H1 (cell line): ENCODE results near the gene ARHGEF19. TPM values are rescaled to one million over a fixed set of nuclear protein-coding genes. Genes with fewer than 3 reads are reported as not detected.

Experiments
- CTCF ChIA-PET: fragments of 300-600 bp; sonication (Branson Sonifier 250); formaldehyde crosslinking; loops from one replicate; lab custom pipeline; 2021; ENCODE audit not compliant: partially characterized antibody; lab: Charles Lee
- POLR2A ChIA-PET: fragments of 300-600 bp; sonication (Branson Sonifier 250); formaldehyde crosslinking; loops from one replicate; lab custom pipeline; 2021; ENCODE audit warnings: inconsistent platforms; ENCODE audit not compliant: partially characterized antibody; lab: Charles Lee
- DNase-seq, 2 experiments: peaks; one replicate each; pipeline versions ENCODE4 v3.0.0 to v3.0.0-alpha.2; 2010 to 2022; ENCODE audit warnings: low spot score in 2 of 2, low read depth in 1 of 2, mixed read lengths in 1 of 2
- FAIRE-seq: peaks from 2 replicates; lab custom pipeline; 2011; peaks lifted over from hg19 to GRCh38; lab: Jason Lieb, UNC
- H2AFZ ChIP-seq: 2 replicates; pipeline ENCODE4 v1.8.1; 2012; ENCODE audit warnings: low read length, inconsistent platforms
- H2AK5ac ChIP-seq: 2 replicates; pipeline ENCODE4 v1.6.1; 2013; ENCODE audit warnings: low read depth, low read length
- H2BK120ac ChIP-seq: replicated peaks from 2 replicates; pipeline ENCODE3; 2013; ENCODE audit warnings: low read depth, low read length, inconsistent platforms
- H2BK12ac ChIP-seq: 2 replicates; pipeline ENCODE4 v1.6.1; 2013; ENCODE audit warnings: low read depth, low read length
- H2BK15ac ChIP-seq: 2 replicates; pipeline ENCODE4 v1.6.1; 2013; ENCODE audit warnings: low read length
- H2BK20ac ChIP-seq: 2 replicates; pipeline ENCODE4 v1.6.1; 2013; ENCODE audit warnings: low read length
- H2BK5ac ChIP-seq: 2 replicates; pipeline ENCODE4 v1.6.1; 2013; ENCODE audit warnings: low read depth, low read length
- H3K14ac ChIP-seq: 2 replicates; pipeline ENCODE4 v1.6.1; 2013; ENCODE audit warnings: inconsistent platforms; ENCODE audit not compliant: insufficient read length
- H3K18ac ChIP-seq: 2 replicates; pipeline ENCODE4 v1.6.1; 2013; ENCODE audit warnings: low read length; ENCODE audit errors: extremely low read depth
- H3K23ac ChIP-seq: 2 replicates; pipeline ENCODE4 v1.6.1; 2013; ENCODE audit warnings: inconsistent platforms; ENCODE audit not compliant: insufficient read length
- H3K23me2 ChIP-seq: 2 replicates; pipeline ENCODE4 v1.6.1; 2013; ENCODE audit warnings: low read depth, low read length
- H3K27ac ChIP-seq: 2 replicates; pipeline ENCODE4 v1.6.1; 2011; ENCODE audit warnings: low read depth, low read length, inconsistent platforms
- H3K27me3 ChIP-seq, 4 experiments: replicated peaks in 1 of 4; 1 replicate in 1 of 4; 2 replicates in 3 of 4; pipeline versions ENCODE4 v1.6.1 to v1.8.1; 2011 to 2013; ENCODE audit warnings: low read length in 3 of 4, mild to moderate bottlenecking in 3 of 4, inconsistent platforms in 2 of 4, mixed read lengths in 2 of 4, moderate library complexity in 1 of 4; ENCODE audit not compliant: control insufficient read depth in 3 of 4, insufficient read depth in 3 of 4; ENCODE audit errors: extremely low read depth in 1 of 4
- H3K36me3 ChIP-seq, 4 experiments: 2 replicates each; pipeline versions ENCODE4 v1.6.1 to v1.8.1; 2011 to 2013; ENCODE audit warnings: mild to moderate bottlenecking in 4 of 4, low read length in 3 of 4, moderate library complexity in 2 of 4, control low read depth in 1 of 4, inconsistent platforms in 1 of 4; ENCODE audit not compliant: insufficient read depth in 4 of 4, control insufficient read depth in 2 of 4
- H3K4ac ChIP-seq: replicated peaks from 2 replicates; pipeline ENCODE3; 2013; ENCODE audit warnings: low read length, low read depth, mixed read lengths, inconsistent platforms; ENCODE audit not compliant: insufficient read length
- H3K4me1 ChIP-seq, 4 experiments: replicated peaks in 1 of 4; 1 replicate in 1 of 4; 2 replicates in 3 of 4; pipeline versions ENCODE4 v1.6.1 to v1.8.1; 2011 to 2013; ENCODE audit warnings: low read length in 3 of 4, inconsistent platforms in 2 of 4, mixed read lengths in 1 of 4; ENCODE audit not compliant: insufficient read depth in 4 of 4, control insufficient read depth in 3 of 4
- H3K4me2 ChIP-seq, 2 experiments: 2 replicates each; pipeline versions ENCODE4 v1.6.1 to v1.8.1; 2011 to 2013; ENCODE audit warnings: low read depth in 2 of 2, low read length in 2 of 2, control low read depth in 1 of 2, inconsistent platforms in 1 of 2, mild to moderate bottlenecking in 1 of 2; ENCODE audit not compliant: insufficient read depth in 1 of 2
- H3K4me3 ChIP-seq, 4 experiments: fragments of 200-600, 300-600 bp in 1 of 4; sonication (generic), shearing (Covaris generic), sonication (Bioruptor Twin) in 1 of 4; 2 replicates each; pipeline versions ENCODE4 v1.5.1 to v1.8.1; 2011 to 2016; ENCODE audit warnings: low read length in 4 of 4, low read depth in 3 of 4, control low read depth in 2 of 4, inconsistent platforms in 2 of 4, mild to moderate bottlenecking in 2 of 4, mixed read lengths in 1 of 4, moderate library complexity in 1 of 4; ENCODE audit not compliant: insufficient read depth in 2 of 4; ENCODE audit errors: extremely low read depth in 1 of 4
- H3K56ac ChIP-seq: replicated peaks from 2 replicates; pipeline ENCODE3; 2013; ENCODE audit warnings: low read depth, mild to moderate bottlenecking, mixed read lengths, low read length, inconsistent platforms; ENCODE audit not compliant: insufficient read length
- H3K79me1 ChIP-seq: 2 replicates; pipeline ENCODE4 v1.6.1; 2013; ENCODE audit warnings: low read depth, low read length, control low read depth
- H3K79me2 ChIP-seq, 2 experiments: 2 replicates each; pipeline versions ENCODE4 v1.6.1 to v1.8.1; 2012 to 2013; ENCODE audit warnings: low read length in 2 of 2, mild to moderate bottlenecking in 2 of 2, inconsistent platforms in 1 of 2; ENCODE audit not compliant: insufficient read depth in 2 of 2, control insufficient read depth in 1 of 2
- H3K9ac ChIP-seq, 4 experiments: replicated peaks in 1 of 4; 1 replicate in 1 of 4; 2 replicates in 3 of 4; pipeline versions ENCODE4 v1.6.1 to v1.8.1; 2011 to 2013; ENCODE audit warnings: low read depth in 3 of 4, low read length in 3 of 4, control low read depth in 2 of 4, mild to moderate bottlenecking in 2 of 4, moderate library complexity in 2 of 4, inconsistent platforms in 1 of 4; ENCODE audit errors: extremely low read depth in 1 of 4
- H3K9me3 ChIP-seq, 2 experiments: 2 replicates each; pipeline versions ENCODE4 v1.6.1 to v1.8.1; 2012 to 2013; ENCODE audit warnings: mild to moderate bottlenecking in 2 of 2, moderate library complexity in 2 of 2, control low read depth in 1 of 2, inconsistent platforms in 1 of 2, low read depth in 1 of 2, low read length in 1 of 2, mixed read lengths in 1 of 2; ENCODE audit not compliant: insufficient read depth in 2 of 2
- H4K20me1 ChIP-seq, 2 experiments: replicated peaks in 1 of 2; 2 replicates each; pipeline versions ENCODE3 to v1.8.1; 2011 to 2013; ENCODE audit warnings: inconsistent platforms in 2 of 2, low read length in 2 of 2, mild to moderate bottlenecking in 1 of 2; ENCODE audit not compliant: insufficient read depth in 2 of 2, control insufficient read depth in 1 of 2
- H4K5ac ChIP-seq: 2 replicates; pipeline ENCODE4 v1.6.1; 2013; ENCODE audit warnings: low read length, low read depth, mixed read lengths, inconsistent platforms; ENCODE audit not compliant: insufficient read length
- H4K8ac ChIP-seq: 2 replicates; pipeline ENCODE4 v1.8.0; 2013; ENCODE audit warnings: mild to moderate bottlenecking, moderate library complexity, low read length, inconsistent platforms; ENCODE audit not compliant: insufficient read depth; ENCODE audit errors: extremely low read depth
- H4K91ac ChIP-seq: replicated peaks from 2 replicates; pipeline ENCODE3; 2013; ENCODE audit warnings: low read length, mixed read lengths, inconsistent platforms; ENCODE audit not compliant: insufficient read length
- CREB1 ChIP-seq: IDR thresholded peaks from 2 replicates; pipeline ENCODE4 v1.6.1; 2012; ENCODE audit warnings: inconsistent platforms
- E2F6 ChIP-seq: IDR thresholded peaks from 2 replicates; pipeline ENCODE4 v1.6.1; 2012; ENCODE audit warnings: inconsistent platforms
- KDM1A ChIP-seq: fragments of 200-600, 300-600 bp; sonication (generic); IDR thresholded peaks from 2 replicates; pipeline ENCODE4 v1.7.1; 2016; ENCODE audit warnings: mild to moderate bottlenecking, low read length, borderline replicate concordance
- NRF1 ChIP-seq: IDR thresholded peaks from 2 replicates; pipeline ENCODE4 v1.6.1; 2011; ENCODE audit warnings: mild to moderate bottlenecking, low read depth, low read length, improper control_type of control experiment
- TCF12 ChIP-seq: IDR thresholded peaks from 2 replicates; pipeline ENCODE4 v1.6.1; 2011; ENCODE audit warnings: low read depth, mild to moderate bottlenecking, low read length
- WGBS, 2 experiments: shearing (Covaris generic) in 1 of 2; methylation state at CpG; one replicate each; pipeline versions ENCODE4 v1.1.6 to v1.1.7; 2013 to 2015; ENCODE audit warnings: low lambda C conversion rate in 2 of 2, mixed read lengths in 2 of 2, inconsistent platforms in 1 of 2, low coverage in 1 of 2, missing lambda C conversion rate in 1 of 2; ENCODE audit not compliant: insufficient replicate concordance in 2 of 2, insufficient coverage in 1 of 2, insufficient read length in 1 of 2; ENCODE audit errors: extremely low coverage in 1 of 2, missing lambda C conversion rate in 1 of 2; 5-methylcytosine and 5-hydroxymethylcytosine counted together
- polyA plus RNA-seq, 7 experiments: library from polyadenylated mRNA; depleted of rRNA in 3 of 7; stranded (reverse) in 5 of 7; unstranded in 2 of 7; fragments of >200 nt in 5 of 7; fragments of 200-250 nt in 2 of 7; gene quantifications; 1 replicate in 5 of 7; 2 replicates in 1 of 7; 4 replicates in 1 of 7; pipeline versions ENCODE4 v1.2.1 to v1.2.3, GENCODE V29; 2011 to 2013; ENCODE audit warnings: missing spikeins in 2 of 7, mixed read lengths in 2 of 7
- total RNA-seq: library from RNA; stranded (reverse); fragmentation: NEBNext Ultra II Directional; extraction: Animal tissue kit (Norgen Biotek cat#: 25700); gene quantifications from 2 replicates; pipeline ENCODE4 v1.2.1, GENCODE V29; 2021

The ARHGEF19 gene
- total and polyA plus RNA-seq, 2 of the 8 experiments (the other 6 are each of a cell fraction or from before 2014, with no cell fraction given), result 47.5 to 56.4 TPM

DNA sequence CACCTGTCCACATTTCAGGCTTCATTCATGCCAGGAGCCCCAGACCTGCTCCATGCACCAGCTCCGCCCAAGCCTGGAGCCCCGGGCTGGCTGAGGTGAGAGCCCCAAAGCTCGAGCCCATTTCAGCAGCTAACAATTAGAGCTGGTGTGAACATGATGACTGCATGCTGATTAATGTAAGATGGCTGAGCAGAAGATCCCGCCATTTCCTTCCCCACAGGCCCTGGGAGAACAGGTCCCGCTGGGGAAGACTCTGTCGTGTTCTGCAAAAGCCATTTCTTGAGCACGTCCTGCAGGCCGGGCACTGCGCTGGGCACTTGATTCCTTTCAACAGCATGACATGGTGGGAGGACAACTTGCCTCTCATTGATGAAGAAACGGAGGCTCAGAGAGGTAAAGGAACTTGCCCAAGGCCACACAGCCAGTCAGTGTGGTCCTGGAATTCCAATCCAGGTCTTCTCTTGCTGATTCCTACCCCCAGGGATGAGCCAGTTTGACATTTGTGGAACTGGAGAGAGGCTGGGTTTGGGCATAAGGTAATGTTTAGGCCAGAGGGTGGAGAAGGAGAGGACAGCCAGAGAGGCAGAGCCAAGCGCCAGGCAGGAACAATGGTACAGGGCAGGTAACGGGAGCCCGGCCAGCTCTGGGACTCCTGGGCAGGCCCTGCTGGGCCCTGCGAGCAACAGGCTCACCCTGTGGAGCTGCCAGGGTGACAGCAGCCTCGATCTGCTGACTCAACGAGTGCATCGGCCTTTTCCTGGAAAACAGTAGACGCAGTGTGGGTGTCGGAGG is 28.5 kb downstream of the ARHGEF19 start:
- Histone ChIP-seq H2AFZ (no peak overlapping the region), H3K56ac (no peak overlapping the region), H2BK120ac (no peak overlapping the region), H3K4me2 (no peak overlapping the region), H3K9me3 (no peaks in the 10 kb centered on the region), H3K79me1 (no peaks in the 10 kb centered on the region), H3K27me3 (no peaks in the 10 kb centered on the region; a peak in 1 of 7 replicates), H4K5ac (no peak overlapping the region), H4K20me1 (no peaks in the 10 kb centered on the region), H3K14ac (no peak overlapping the region), H3K79me2 (no peaks in the 10 kb centered on the region), H3K9ac (no peak overlapping the region), H3K36me3 (no peaks in the 10 kb centered on the region), H2AK5ac (peak overlapping the region; percentile 58; the same call in 1 of the 2 replicates), H2BK15ac (no peak overlapping the region), H2BK20ac (peak overlapping the region; percentile 80; the same call in 1 of the 2 replicates), H3K23ac (no peak overlapping the region), H3K18ac (no peak overlapping the region; the same call in 1 of the 2 replicates), H3K27ac (0 out of 2 replicates have a peak overlapping the region, but pooled peaks have one; percentile 15), H4K8ac (no peak overlapping the region; the same call in 1 of the 2 replicates), H3K4ac (no peak overlapping the region), H2BK5ac (peak overlapping the region; percentile 83), H3K4me1 (peaks cover 4 to 11% (median 8%) of the 10 kb centered on the region in 4 experiments; a peak in 6 of 7 replicates), H3K4me3 (no peak overlapping the region), H2BK12ac (peak overlapping the region; percentile 98; the same call in 1 of the 2 replicates), H3K23me2 (no peaks in the 10 kb centered on the region), H4K91ac (peak overlapping the region; percentile 41)
- 84% methylated on average over 19 of the region's 19 CpGs; no CpG with 5 or more reads in 1 of the 2 experiments for WGBS, 2 experiments
- ChIA-PET POLR2A (interaction anchor here (1.1 kb wide), 1 partner anchor 33 kb away, joined by 4 read pairs; no protein-coding TSS in a partner anchor), CTCF (interaction anchor here (0.6 to 17.1 kb wide), 9 partner anchors 15 to 129 kb away, joined by 3 to 569 read pairs (median 3); partner anchors contain the start of gene FAM131C)
- FAIRE-seq, result no peak
- no peak for DNase-seq
- TF ChIP-seq E2F6, result peak; percentile 48; the same call in 1 of the 2 replicates
- TF ChIP-seq CREB1, result no peak
- no peak for TF ChIP-seq NRF1
- TF ChIP-seq TCF12, result no peak
- TF ChIP-seq KDM1A, result peak; percentile 71; the same call in 1 of the 2 replicates
